GM12878 (cell line): ENCODE measurements around the gene BAG1. TPM values are rescaled to one million over a fixed set of nuclear protein-coding genes. Genes with fewer than 3 reads are reported as not detected.

ENCODE experiments used
- BCL11A ChIP-seq: IDR thresholded peaks from 2 replicates; pipeline ENCODE4 v1.6.1; 2011; ENCODE audit warnings: low read depth, low read length
- CHD2 ChIP-seq: IDR thresholded peaks from 2 replicates; pipeline ENCODE4 v1.6.1; 2011; ENCODE audit warnings: low read depth, low read length, improper control_type of control experiment, borderline replicate concordance
- CREB1 ChIP-seq: IDR thresholded peaks from 2 replicates; pipeline ENCODE4 v1.6.1; 2012; ENCODE audit warnings: low read depth, mild to moderate bottlenecking, inconsistent platforms
- EP300 ChIP-seq, 2 experiments: fragments of 150-350 bp in 1 of 2; IDR thresholded peaks; 2 replicates each; pipeline ENCODE4 v1.6.1; 2011 to 2012; ENCODE audit warnings: low read depth in 2 of 2, low read length in 2 of 2, borderline replicate concordance in 1 of 2, improper control_type of control experiment in 1 of 2, inconsistent platforms in 1 of 2; ENCODE audit not compliant: control insufficient read depth in 1 of 2
- IKZF1 ChIP-seq: fragments of 450-650 bp; conservative IDR thresholded peaks from 2 replicates; pipeline ENCODE4 v1.6.1; 2017; ENCODE audit warnings: antibody characterized with exemption, mild to moderate bottlenecking
- IKZF2 ChIP-seq, 2 experiments: fragments of 450-650 bp; IDR thresholded peaks; 2 replicates each; pipeline ENCODE4 v1.6.1; 2017; ENCODE audit warnings: mild to moderate bottlenecking in 2 of 2, moderate library complexity in 2 of 2
- MEF2B ChIP-seq: fragments of 450-650 bp; IDR thresholded peaks from 2 replicates; pipeline ENCODE4 v1.6.1; 2018; ENCODE audit warnings: mild to moderate bottlenecking, moderate library complexity; ENCODE audit not compliant: partially characterized antibody, poor library complexity, severe bottlenecking
- MTA3 ChIP-seq: IDR thresholded peaks from 2 replicates; pipeline ENCODE4 v1.6.1; 2012; ENCODE audit warnings: low read length, inconsistent platforms, borderline replicate concordance
- MYB ChIP-seq: fragments of 150-350 bp; IDR thresholded peaks from 2 replicates; pipeline ENCODE4 v1.6.1; 2014; ENCODE audit warnings: mild to moderate bottlenecking, low read depth, low read length, borderline replicate concordance
- PAX5 ChIP-seq: IDR thresholded peaks from 2 replicates; pipeline ENCODE4 v1.6.1; 2011; ENCODE audit warnings: low read depth, low read length, borderline replicate concordance
- PAX8 ChIP-seq: fragments of 450-650 bp; IDR thresholded peaks from 2 replicates; pipeline ENCODE4 v1.6.1; 2017; ENCODE audit warnings: mild to moderate bottlenecking, moderate library complexity
- SP1 ChIP-seq: IDR thresholded peaks from one replicate; pipeline ENCODE4 v1.6.1; 2011; ENCODE audit warnings: low read depth, low read length
- SPI1 ChIP-seq: IDR thresholded peaks from 2 replicates; pipeline ENCODE4 v1.6.1; 2011; ENCODE audit warnings: low read depth, mild to moderate bottlenecking, low read length, moderate library complexity, borderline replicate concordance; ENCODE audit not compliant: insufficient read depth
- polyA plus RNA-seq, 11 experiments: library from polyadenylated mRNA; depleted of rRNA in 4 of 11; unstranded in 6 of 11; stranded (reverse) in 5 of 11; fragments of >200 nt; fragmentation: Nextera tagmentation in 4 of 11; fragmentation: Illumina TruSeq in 1 of 11; extraction: Ambion mirVana in 4 of 11; extraction: Trizol in 1 of 11; gene quantifications; 1 replicate in 1 of 11; 2 replicates in 10 of 11; pipeline versions ENCODE4 v1.2.1 to v1.2.3, GENCODE V29; 2011 to 2016; ENCODE audit warnings: inconsistent platforms in 2 of 11, missing spikeins in 2 of 11, low read depth in 1 of 11
- total RNA-seq, 4 experiments: library from RNA; depleted of rRNA in 3 of 4; stranded (reverse); fragments of >200 nt in 3 of 4; fragmentation: Illumina TruSeq in 1 of 4; extraction: Trizol in 1 of 4; gene quantifications; 2 replicates each; pipeline versions ENCODE4 v1.2.1 to v1.2.3, GENCODE V29; 2013 to 2021
- TF ChIP-seq, protein P1 (sequence below): IDR thresholded peaks from 2 replicates; pipeline ENCODE4 v1.6.1; 2012; ENCODE audit warnings: improper control_type of control experiment, low read depth, low read length; ENCODE audit not compliant: insufficient replicate concordance
- TF ChIP-seq, protein P2 (sequence below): fragments of 450-650 bp; IDR thresholded peaks from 2 replicates; pipeline ENCODE4 v1.6.1; 2017; ENCODE audit warnings: low read depth, mild to moderate bottlenecking, moderate library complexity
- TF ChIP-seq, protein P3 (sequence below): IDR thresholded peaks from 2 replicates; pipeline ENCODE4 v1.6.1; 2012; ENCODE audit warnings: low read length, inconsistent platforms
- TF ChIP-seq, protein P4 (sequence below): fragments of 450-650 bp; IDR thresholded peaks from 2 replicates; pipeline ENCODE4 v1.6.1; 2016; ENCODE audit warnings: mild to moderate bottlenecking, moderate library complexity, borderline replicate concordance

The BAG1 gene
- total and polyA plus RNA-seq, 10 of the 15 experiments (the other 5 are each of a cell fraction or from before 2014, with no cell fraction given) = 11.6 to 135 (median 68.9) TPM

GRCh38 chr9:33202552-33203201 is 61.8 kb downstream of the BAG1 start (continued):
- TF ChIP-seq, protein P1, sequence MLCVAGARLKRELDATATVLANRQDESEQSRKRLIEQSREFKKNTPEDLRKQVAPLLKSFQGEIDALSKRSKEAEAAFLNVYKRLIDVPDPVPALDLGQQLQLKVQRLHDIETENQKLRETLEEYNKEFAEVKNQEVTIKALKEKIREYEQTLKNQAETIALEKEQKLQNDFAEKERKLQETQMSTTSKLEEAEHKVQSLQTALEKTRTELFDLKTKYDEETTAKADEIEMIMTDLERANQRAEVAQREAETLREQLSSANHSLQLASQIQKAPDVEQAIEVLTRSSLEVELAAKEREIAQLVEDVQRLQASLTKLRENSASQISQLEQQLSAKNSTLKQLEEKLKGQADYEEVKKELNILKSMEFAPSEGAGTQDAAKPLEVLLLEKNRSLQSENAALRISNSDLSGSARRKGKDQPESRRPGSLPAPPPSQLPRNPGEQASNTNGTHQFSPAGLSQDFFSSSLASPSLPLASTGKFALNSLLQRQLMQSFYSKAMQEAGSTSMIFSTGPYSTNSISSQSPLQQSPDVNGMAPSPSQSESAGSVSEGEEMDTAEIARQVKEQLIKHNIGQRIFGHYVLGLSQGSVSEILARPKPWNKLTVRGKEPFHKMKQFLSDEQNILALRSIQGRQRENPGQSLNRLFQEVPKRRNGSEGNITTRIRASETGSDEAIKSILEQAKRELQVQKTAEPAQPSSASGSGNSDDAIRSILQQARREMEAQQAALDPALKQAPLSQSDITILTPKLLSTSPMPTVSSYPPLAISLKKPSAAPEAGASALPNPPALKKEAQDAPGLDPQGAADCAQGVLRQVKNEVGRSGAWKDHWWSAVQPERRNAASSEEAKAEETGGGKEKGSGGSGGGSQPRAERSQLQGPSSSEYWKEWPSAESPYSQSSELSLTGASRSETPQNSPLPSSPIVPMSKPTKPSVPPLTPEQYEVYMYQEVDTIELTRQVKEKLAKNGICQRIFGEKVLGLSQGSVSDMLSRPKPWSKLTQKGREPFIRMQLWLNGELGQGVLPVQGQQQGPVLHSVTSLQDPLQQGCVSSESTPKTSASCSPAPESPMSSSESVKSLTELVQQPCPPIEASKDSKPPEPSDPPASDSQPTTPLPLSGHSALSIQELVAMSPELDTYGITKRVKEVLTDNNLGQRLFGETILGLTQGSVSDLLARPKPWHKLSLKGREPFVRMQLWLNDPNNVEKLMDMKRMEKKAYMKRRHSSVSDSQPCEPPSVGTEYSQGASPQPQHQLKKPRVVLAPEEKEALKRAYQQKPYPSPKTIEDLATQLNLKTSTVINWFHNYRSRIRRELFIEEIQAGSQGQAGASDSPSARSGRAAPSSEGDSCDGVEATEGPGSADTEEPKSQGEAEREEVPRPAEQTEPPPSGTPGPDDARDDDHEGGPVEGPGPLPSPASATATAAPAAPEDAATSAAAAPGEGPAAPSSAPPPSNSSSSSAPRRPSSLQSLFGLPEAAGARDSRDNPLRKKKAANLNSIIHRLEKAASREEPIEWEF = no peak
- TF ChIP-seq CHD2 (peak; percentile 18; the same call in 1 of the 2 replicates), SPI1 (peak; percentile 37; the same call in 1 of the 2 replicates), EP300 (IDR thresholded peaks at IDR 0.05; ENCODE audit: borderline replicate concordance in 1 of 2, control insufficient read depth in 1 of 2, low read depth in 2 of 2, low read length in 2 of 2) (peak in 1 of 2 experiments; percentile 83; a peak in 1 of 4 replicates), BCL11A (peak; percentile 85; the same call in 1 of the 2 replicates), SP1 (peak; percentile 75), PAX5 (peak; percentile 92), CREB1 (peak; percentile 92), MTA3 (no peak), IKZF2 (IDR thresholded peaks at IDR 0.05) (peak; percentile 90 to 93), IKZF1 (peak; percentile 91), PAX8 (no peak), MYB (no peak), MEF2B (peak; percentile 96)
- TF ChIP-seq, protein P2, sequence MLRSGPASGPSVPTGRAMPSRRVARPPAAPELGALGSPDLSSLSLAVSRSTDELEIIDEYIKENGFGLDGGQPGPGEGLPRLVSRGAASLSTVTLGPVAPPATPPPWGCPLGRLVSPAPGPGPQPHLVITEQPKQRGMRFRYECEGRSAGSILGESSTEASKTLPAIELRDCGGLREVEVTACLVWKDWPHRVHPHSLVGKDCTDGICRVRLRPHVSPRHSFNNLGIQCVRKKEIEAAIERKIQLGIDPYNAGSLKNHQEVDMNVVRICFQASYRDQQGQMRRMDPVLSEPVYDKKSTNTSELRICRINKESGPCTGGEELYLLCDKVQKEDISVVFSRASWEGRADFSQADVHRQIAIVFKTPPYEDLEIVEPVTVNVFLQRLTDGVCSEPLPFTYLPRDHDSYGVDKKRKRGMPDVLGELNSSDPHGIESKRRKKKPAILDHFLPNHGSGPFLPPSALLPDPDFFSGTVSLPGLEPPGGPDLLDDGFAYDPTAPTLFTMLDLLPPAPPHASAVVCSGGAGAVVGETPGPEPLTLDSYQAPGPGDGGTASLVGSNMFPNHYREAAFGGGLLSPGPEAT = peak; percentile 63
- TF ChIP-seq, protein P3, sequence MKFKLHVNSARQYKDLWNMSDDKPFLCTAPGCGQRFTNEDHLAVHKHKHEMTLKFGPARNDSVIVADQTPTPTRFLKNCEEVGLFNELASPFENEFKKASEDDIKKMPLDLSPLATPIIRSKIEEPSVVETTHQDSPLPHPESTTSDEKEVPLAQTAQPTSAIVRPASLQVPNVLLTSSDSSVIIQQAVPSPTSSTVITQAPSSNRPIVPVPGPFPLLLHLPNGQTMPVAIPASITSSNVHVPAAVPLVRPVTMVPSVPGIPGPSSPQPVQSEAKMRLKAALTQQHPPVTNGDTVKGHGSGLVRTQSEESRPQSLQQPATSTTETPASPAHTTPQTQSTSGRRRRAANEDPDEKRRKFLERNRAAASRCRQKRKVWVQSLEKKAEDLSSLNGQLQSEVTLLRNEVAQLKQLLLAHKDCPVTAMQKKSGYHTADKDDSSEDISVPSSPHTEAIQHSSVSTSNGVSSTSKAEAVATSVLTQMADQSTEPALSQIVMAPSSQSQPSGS = 0 out of 2 replicates have a peak, but pooled peaks have one; percentile 44
- TF ChIP-seq, protein P4, sequence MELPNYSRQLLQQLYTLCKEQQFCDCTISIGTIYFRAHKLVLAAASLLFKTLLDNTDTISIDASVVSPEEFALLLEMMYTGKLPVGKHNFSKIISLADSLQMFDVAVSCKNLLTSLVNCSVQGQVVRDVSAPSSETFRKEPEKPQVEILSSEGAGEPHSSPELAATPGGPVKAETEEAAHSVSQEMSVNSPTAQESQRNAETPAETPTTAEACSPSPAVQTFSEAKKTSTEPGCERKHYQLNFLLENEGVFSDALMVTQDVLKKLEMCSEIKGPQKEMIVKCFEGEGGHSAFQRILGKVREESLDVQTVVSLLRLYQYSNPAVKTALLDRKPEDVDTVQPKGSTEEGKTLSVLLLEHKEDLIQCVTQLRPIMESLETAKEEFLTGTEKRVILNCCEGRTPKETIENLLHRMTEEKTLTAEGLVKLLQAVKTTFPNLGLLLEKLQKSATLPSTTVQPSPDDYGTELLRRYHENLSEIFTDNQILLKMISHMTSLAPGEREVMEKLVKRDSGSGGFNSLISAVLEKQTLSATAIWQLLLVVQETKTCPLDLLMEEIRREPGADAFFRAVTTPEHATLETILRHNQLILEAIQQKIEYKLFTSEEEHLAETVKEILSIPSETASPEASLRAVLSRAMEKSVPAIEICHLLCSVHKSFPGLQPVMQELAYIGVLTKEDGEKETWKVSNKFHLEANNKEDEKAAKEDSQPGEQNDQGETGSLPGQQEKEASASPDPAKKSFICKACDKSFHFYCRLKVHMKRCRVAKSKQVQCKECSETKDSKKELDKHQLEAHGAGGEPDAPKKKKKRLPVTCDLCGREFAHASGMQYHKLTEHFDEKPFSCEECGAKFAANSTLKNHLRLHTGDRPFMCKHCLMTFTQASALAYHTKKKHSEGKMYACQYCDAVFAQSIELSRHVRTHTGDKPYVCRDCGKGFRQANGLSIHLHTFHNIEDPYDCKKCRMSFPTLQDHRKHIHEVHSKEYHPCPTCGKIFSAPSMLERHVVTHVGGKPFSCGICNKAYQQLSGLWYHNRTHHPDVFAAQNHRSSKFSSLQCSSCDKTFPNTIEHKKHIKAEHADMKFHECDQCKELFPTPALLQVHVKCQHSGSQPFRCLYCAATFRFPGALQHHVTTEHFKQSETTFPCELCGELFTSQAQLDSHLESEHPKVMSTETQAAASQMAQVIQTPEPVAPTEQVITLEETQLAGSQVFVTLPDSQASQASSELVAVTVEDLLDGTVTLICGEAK = no peak
